HG02571 (cell line): ENCODE results near the gene HTR7.

ENCODE experiments used
- ATAC-seq: cut with Tn5 transposase; IDR thresholded peaks from one replicate; pipeline ENCODE4 v1.9.1; 2021; ENCODE audit warnings: mild to moderate bottlenecking, moderate library complexity; ENCODE audit not compliant: unreplicated experiment

Gene HTR7

GRCh38 chr10:90806677-90807076 lies 51.2 kb downstream of the HTR7 start:
- no peak for ATAC-seq

GRCh38 chr10:90805206-90805605 lies 52.6 kb downstream of the HTR7 start:
- no peak for ATAC-seq

- no peak for ATAC-seq
Measured at GRCh38 chr10:90804354-90804753, 53.5 kb downstream of the HTR7 start.

GRCh38 chr10:90801608-90802007 lies 56.2 kb downstream of the HTR7 start:
- ATAC-seq = no peak

- ATAC-seq = no peak
Measured at GRCh38 chr10:90800232-90800796, 57.5 kb downstream of the HTR7 start.

- ATAC-seq = no peak
Measured at GRCh38 chr10:90799172-90799571, 58.7 kb downstream of the HTR7 start.

- ATAC-seq = no peak
Measured at GRCh38 chr10:90798482-90798881, 59.4 kb downstream of the HTR7 start.

- no peak for ATAC-seq
Measured at GRCh38 chr10:90790422-90790821, 67.4 kb downstream of the HTR7 start.

GRCh38 chr10:90788968-90789367 lies 68.9 kb downstream of the HTR7 start:
- no peak for ATAC-seq

- no peak for ATAC-seq
Measured at GRCh38 chr10:90788199-90788491, 69.7 kb downstream of the HTR7 start.

- no peak for ATAC-seq
Measured at GRCh38 chr10:90787393-90788198, 70.2 kb downstream of the HTR7 start.

GRCh38 chr10:90785782-90786181 lies 72.1 kb downstream of the HTR7 start:
- no peak for ATAC-seq

GRCh38 chr10:90784771-90785170 lies 73.1 kb downstream of the HTR7 start:
- ATAC-seq = no peak

GRCh38 chr10:90780488-90780887 lies 77.4 kb downstream of the HTR7 start:
- no peak for ATAC-seq

GRCh38 chr10:90779548-90779947 lies 78.3 kb downstream of the HTR7 start:
- ATAC-seq = no peak

- no peak for ATAC-seq
Measured at GRCh38 chr10:90777621-90778020, 80.2 kb downstream of the HTR7 start.

GRCh38 chr10:90775351-90776028 lies 82.3 kb downstream of the HTR7 start:
- ATAC-seq = no peak

- no peak for ATAC-seq
Measured at GRCh38 chr10:90769946-90770841, 87.6 kb downstream of the HTR7 start.

GRCh38 chr10:90751107-90751997 lies 106.5 kb downstream of the HTR7 start:
- ATAC-seq = peak; percentile 74

- no peak for ATAC-seq
Measured at GRCh38 chr10:90746829-90747228, 111.0 kb downstream of the HTR7 start.
